HepG2 (cell line): ENCODE results near the gene STARD10. TPM values are rescaled to one million over a fixed set of nuclear protein-coding genes. Genes with fewer than 3 reads are reported as not detected.

Experiments
- ATAC-seq: fragments of 200-7000 bp; cut with Tn5 transposase; 3 replicates; pipeline ENCODE4 v1.9.1; 2020; ENCODE audit warnings: mild to moderate bottlenecking, moderate library complexity
- BruUV-seq: library from RNA; stranded (reverse); fragments of 400-500 nt; replicated peaks from 2 replicates; lab custom pipeline; 2021; lab: Mats Ljungman, UMichigan
- CTCF ChIA-PET: fragments of 300-600 bp; formaldehyde crosslinking; extraction: SDS; loops from one replicate; lab custom pipeline; 2021; ENCODE audit warnings: low total read pairs, inconsistent platforms, low intra/inter-chr PET ratio; lab: Yijun Ruan, JAX
- POLR2A ChIA-PET: fragments of 350-600 bp; sonication (Branson Sonifier 250); formaldehyde crosslinking; loops from one replicate; lab custom pipeline; 2020; ENCODE audit warnings: antibody characterized with exemption, inconsistent platforms; lab: Yijun Ruan, JAX
- DNase-seq: peaks from one replicate; pipeline ENCODE4 v3.0.0-alpha.2; 2015; ENCODE audit warnings: low spot score
- FAIRE-seq: peaks from 3 replicates; lab custom pipeline; 2011; peaks lifted over from hg19 to GRCh38; lab: Jason Lieb, UNC
- H2AFZ ChIP-seq: one replicate; pipeline ENCODE4 v1.6.1; 2011; ENCODE audit warnings: low read length, inconsistent platforms
- H3K27ac ChIP-seq: fragments of 300-600 bp; 3 replicates; pipeline ENCODE4 v1.8.0; 2011; ENCODE audit warnings: mixed run types, mild to moderate bottlenecking, mixed read lengths, low read length, inconsistent platforms; ENCODE audit not compliant: insufficient read depth; ENCODE audit errors: extremely low read length
- H3K27me3 ChIP-seq, 2 experiments: fragments of 200-600 bp in 1 of 2; 2 replicates in 1 of 2; 3 replicates in 1 of 2; pipeline versions ENCODE4 v1.6.0 to v1.8.0; 2011; ENCODE audit warnings: low read length in 2 of 2, mild to moderate bottlenecking in 2 of 2, moderate library complexity in 2 of 2, inconsistent platforms in 1 of 2; ENCODE audit not compliant: insufficient read depth in 2 of 2, control insufficient read depth in 1 of 2
- H3K36me3 ChIP-seq, 2 experiments: fragments of 200-600 bp in 1 of 2; replicated peaks in 1 of 2; 2 replicates in 1 of 2; 3 replicates in 1 of 2; pipeline versions ENCODE4 v1.5.1 to v1.8.0; 2011; ENCODE audit warnings: low read length in 2 of 2, inconsistent platforms in 1 of 2; ENCODE audit not compliant: insufficient read depth in 2 of 2, control insufficient read depth in 1 of 2
- H3K4me1 ChIP-seq: 2 replicates; pipeline ENCODE4 v1.5.1; 2012; ENCODE audit warnings: low read length, inconsistent platforms; ENCODE audit not compliant: insufficient read depth
- H3K4me2 ChIP-seq: 2 replicates; pipeline ENCODE4 v1.6.0; 2011; ENCODE audit warnings: low read depth, low read length, inconsistent platforms
- H3K4me3 ChIP-seq, 3 experiments: fragments of 200-600 bp in 1 of 3; sonication (generic), shearing (Covaris generic) in 1 of 3; replicated peaks in 1 of 3; 2 replicates each; pipeline ENCODE4 v1.5.1; 2011 to 2016; ENCODE audit warnings: low read length in 3 of 3, inconsistent platforms in 2 of 3, low read depth in 2 of 3, mild to moderate bottlenecking in 2 of 3, control low read depth in 1 of 3, mixed read lengths in 1 of 3; ENCODE audit not compliant: insufficient read depth in 1 of 3
- H3K79me2 ChIP-seq: one replicate; pipeline ENCODE4 v1.6.1; 2011; ENCODE audit warnings: low read length, inconsistent platforms; ENCODE audit not compliant: insufficient read depth
- H3K9ac ChIP-seq: 2 replicates; pipeline ENCODE4 v1.6.0; 2011; ENCODE audit warnings: mild to moderate bottlenecking, low read depth, low read length, inconsistent platforms; ENCODE audit not compliant: insufficient read depth
- H3K9me3 ChIP-seq: 2 replicates; pipeline ENCODE4 v1.5.1; 2012; ENCODE audit warnings: mild to moderate bottlenecking, low read length
- H4K20me1 ChIP-seq: 2 replicates; pipeline ENCODE4 v1.6.0; 2011; ENCODE audit warnings: inconsistent platforms, mild to moderate bottlenecking, low read length, moderate library complexity; ENCODE audit not compliant: insufficient read depth
- HOXA3 ChIP-seq: sonication (generic); formaldehyde crosslinking; IDR thresholded peaks from 2 replicates; pipeline ENCODE4 v1.5.0; 2020; ENCODE audit warnings: missing genetic modification reagents
- NCOR1 ChIP-seq: fragments of 200-600 bp; sonication (generic); IDR thresholded peaks from 2 replicates; pipeline ENCODE4 v1.7.0; 2017; ENCODE audit warnings: antibody characterized with exemption, low read length, borderline replicate concordance
- REST ChIP-seq, 2 experiments: IDR thresholded peaks; 2 replicates each; pipeline ENCODE4 v1.6.1; 2011 to 2012; ENCODE audit warnings: low read length in 2 of 2, borderline replicate concordance in 1 of 2, low read depth in 1 of 2, mild to moderate bottlenecking in 1 of 2, moderate library complexity in 1 of 2
- SMYD3 ChIP-seq: sonication (generic); formaldehyde crosslinking; IDR thresholded peaks from 2 replicates; pipeline ENCODE4 v1.8.1; 2023; ENCODE audit warnings: mild to moderate bottlenecking, missing genetic modification reagents
- TGIF2 ChIP-seq: IDR thresholded peaks from 2 replicates; pipeline ENCODE4 v1.6.1; 2016; ENCODE audit warnings: control low read depth, missing compliant biosample characterization
- ZNF766 ChIP-seq: sonication (generic); formaldehyde crosslinking; IDR thresholded peaks from 2 replicates; pipeline ENCODE4 v1.5.0; 2020; ENCODE audit warnings: missing genetic modification reagents, borderline replicate concordance
- ZNF770 ChIP-seq: sonication (generic); formaldehyde crosslinking; IDR thresholded peaks from 2 replicates; pipeline ENCODE4 v1.5.0; 2020; ENCODE audit warnings: mild to moderate bottlenecking, missing genetic modification reagents
- WGBS: methylation state at CpG from one replicate; pipeline ENCODE4 v1.1.6; 2017; ENCODE audit warnings: low lambda C conversion rate; 5-methylcytosine and 5-hydroxymethylcytosine counted together
- in situ Hi-C: cut with HindIII; loops from 2 replicates; pipeline ENCODE4 v1.10.0; 2017; ENCODE audit warnings: low pct_unique_long_range_greater_than_20kb; ENCODE audit not compliant: extremely low pct_ligation_motif_present
- intact Hi-C: fragments of 100-400 bp; cut with micrococcal nuclease; formaldehyde crosslinking; loops from one replicate; pipeline ENCODE4 v1.10.0; 2022; ENCODE audit not compliant: unreplicated experiment
- polyA plus RNA-seq, 8 experiments: library from polyadenylated mRNA; depleted of rRNA in 3 of 8; stranded (reverse) in 7 of 8; unstranded in 1 of 8; fragments of >200 nt; fragmentation: Illumina TruSeq in 4 of 8; extraction: Trizol in 4 of 8; gene quantifications; 2 replicates each; pipeline versions ENCODE4 v1.2.1 to v1.2.3, GENCODE V29; 2011 to 2016; ENCODE audit warnings: low read depth in 4 of 8, missing spikeins in 1 of 8, mixed read lengths in 1 of 8; ENCODE audit not compliant: insufficient read depth in 1 of 8
- total RNA-seq, 5 experiments: library from RNA; depleted of rRNA; stranded (reverse); fragments of >200 nt; fragmentation: Illumina TruSeq; extraction: Trizol; gene quantifications; 2 replicates each; pipeline ENCODE4 v1.2.3, GENCODE V29; 2016; ENCODE audit warnings: low read depth in 1 of 5
- TF ChIP-seq, protein P1 (sequence below): sonication (generic); formaldehyde crosslinking; conservative IDR thresholded peaks from 2 replicates; pipeline ENCODE4 v1.4.0; 2020; ENCODE audit warnings: missing genetic modification reagents

STARD10 gene
- total and polyA plus RNA-seq, 2 of the 13 experiments (the other 11 are each of a cell fraction or from before 2014, with no cell fraction given) = 260 to 341 TPM

GRCh38 chr11:72737336-72737735 is 56.5 kb downstream of the STARD10 start:
- peaks cover 6% of the 10 kb centered on the region; the same call in 1 of the 2 replicates for H4K20me1 ChIP-seq
- H3K4me3 ChIP-seq = no peak overlapping the region
- intact Hi-C loops (no loop called here), in situ Hi-C loops (no loop called here)
- peaks cover 43% of the 10 kb centered on the region for H3K4me1 ChIP-seq
- H3K79me2 ChIP-seq = peaks cover 81% of the 10 kb centered on the region
- no peaks in the 10 kb centered on the region for H3K9me3 ChIP-seq
- 100% methylated on average over 1 of the region's 1 CpG for WGBS
- no TSS peak for BruUV-seq
- FAIRE-seq (no peak), ATAC-seq (no peak), DNase-seq (no peak)
- H3K27me3 ChIP-seq = no peaks in the 10 kb centered on the region
- H3K36me3 ChIP-seq = peaks cover 8 to 32% of the 10 kb centered on the region in 2 experiments; a peak in 4 of 5 replicates
- no peak overlapping the region for H2AFZ ChIP-seq
- H3K9ac ChIP-seq = no peak overlapping the region
- POLR2A ChIA-PET = interaction anchor here (1.1 to 1.2 kb wide), 2 partner anchors 12 to 76 kb away, joined by 3 to 5 read pairs; no protein-coding TSS in a partner anchor
- CTCF ChIA-PET = no interaction called here
- TF ChIP-seq TGIF2 (no peak), NCOR1 (no peak), ZNF766 (CRISPR knock-in tag) (no peak), SMYD3 (CRISPR knock-in tag) (no peak), HOXA3 (CRISPR knock-in tag) (no peak), ZNF770 (CRISPR knock-in tag) (no peak), REST (IDR thresholded peaks at IDR 0.05; ENCODE audit: borderline replicate concordance in 1 of 2, low read depth in 1 of 2, low read length in 2 of 2) (no peak)
- TF ChIP-seq, protein P1, sequence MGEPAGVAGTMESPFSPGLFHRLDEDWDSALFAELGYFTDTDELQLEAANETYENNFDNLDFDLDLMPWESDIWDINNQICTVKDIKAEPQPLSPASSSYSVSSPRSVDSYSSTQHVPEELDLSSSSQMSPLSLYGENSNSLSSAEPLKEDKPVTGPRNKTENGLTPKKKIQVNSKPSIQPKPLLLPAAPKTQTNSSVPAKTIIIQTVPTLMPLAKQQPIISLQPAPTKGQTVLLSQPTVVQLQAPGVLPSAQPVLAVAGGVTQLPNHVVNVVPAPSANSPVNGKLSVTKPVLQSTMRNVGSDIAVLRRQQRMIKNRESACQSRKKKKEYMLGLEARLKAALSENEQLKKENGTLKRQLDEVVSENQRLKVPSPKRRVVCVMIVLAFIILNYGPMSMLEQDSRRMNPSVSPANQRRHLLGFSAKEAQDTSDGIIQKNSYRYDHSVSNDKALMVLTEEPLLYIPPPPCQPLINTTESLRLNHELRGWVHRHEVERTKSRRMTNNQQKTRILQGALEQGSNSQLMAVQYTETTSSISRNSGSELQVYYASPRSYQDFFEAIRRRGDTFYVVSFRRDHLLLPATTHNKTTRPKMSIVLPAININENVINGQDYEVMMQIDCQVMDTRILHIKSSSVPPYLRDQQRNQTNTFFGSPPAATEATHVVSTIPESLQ (CRISPR knock-in tag) = no peak
- no peak overlapping the region for H3K27ac ChIP-seq
- H3K4me2 ChIP-seq = no peak overlapping the region
